ENCODE measurements around the gene DZIP3.

The DZIP3 gene

GRCh38 chr3:108589081-108589997, at the start of gene DZIP3, which contains the start of gene CIP2A:
TSS of gene DZIP3 (plus strand) at chr3:108589722. CDS start at chr3:108605407, 15,685 bp downstream.
TSS of gene CIP2A (minus strand) at chr3:108589438. CDS start at chr3:108589375, 63 bp downstream.
- peak; percentile 53 for DNase-seq

- DNase-seq: no peak
Measured at GRCh38 chr3:108546247-108546646, 43.3 kb upstream of the DZIP3 start.

- DNase-seq: no peak
Measured at GRCh38 chr3:108546692-108547091, 42.8 kb upstream of the DZIP3 start.

GRCh38 chr3:108548304-108548703, 41.2 kb upstream of the DZIP3 start:
- DNase-seq: no peak

GRCh38 chr3:108548886-108549285, 40.6 kb upstream of the DZIP3 start:
- DNase-seq: no peak

- DNase-seq: no peak
Measured at GRCh38 chr3:108552267-108553159, 37.0 kb upstream of the DZIP3 start.

GRCh38 chr3:108554229-108554628, 35.3 kb upstream of the DZIP3 start:
- DNase-seq: no peak

- DNase-seq: no peak
Measured at GRCh38 chr3:108554913-108555571, 34.5 kb upstream of the DZIP3 start.

GRCh38 chr3:108555966-108556581, 33.4 kb upstream of the DZIP3 start:
- DNase-seq: no peak

- DNase-seq: no peak
Measured at GRCh38 chr3:108562565-108562964, 27.0 kb upstream of the DZIP3 start.

- DNase-seq: no peak
Measured at GRCh38 chr3:108564564-108564963, 25.0 kb upstream of the DZIP3 start.

GRCh38 chr3:108565506-108565905, 24.0 kb upstream of the DZIP3 start:
- no peak for DNase-seq

GRCh38 chr3:108566599-108566998, 22.9 kb upstream of the DZIP3 start:
- no peak for DNase-seq

- DNase-seq: no peak
Measured at GRCh38 chr3:108569336-108569735, 20.2 kb upstream of the DZIP3 start.

- no peak for DNase-seq
Measured at GRCh38 chr3:108578064-108578463, 11.5 kb upstream of the DZIP3 start.

GRCh38 chr3:108588601-108589000, 921 bp upstream of the DZIP3 start:
- DNase-seq: no peak

- no peak for DNase-seq
Measured at GRCh38 chr3:108589998-108590323, 439 bp downstream of the DZIP3 start.

GRCh38 chr3:108590460-108590859, 938 bp downstream of the DZIP3 start:
- no peak for DNase-seq

- no peak for DNase-seq
Measured at GRCh38 chr3:108595321-108595720, 5.8 kb downstream of the DZIP3 start.

- DNase-seq: no peak
Measured at GRCh38 chr3:108598375-108598774, 8.9 kb downstream of the DZIP3 start.

- DNase-seq: no peak
Measured at GRCh38 chr3:108599677-108600409, 10.3 kb downstream of the DZIP3 start.

Measured in cortex of kidney (tissue), 1 donor.